ENCODE results near the gene ALPI.

DNA sequence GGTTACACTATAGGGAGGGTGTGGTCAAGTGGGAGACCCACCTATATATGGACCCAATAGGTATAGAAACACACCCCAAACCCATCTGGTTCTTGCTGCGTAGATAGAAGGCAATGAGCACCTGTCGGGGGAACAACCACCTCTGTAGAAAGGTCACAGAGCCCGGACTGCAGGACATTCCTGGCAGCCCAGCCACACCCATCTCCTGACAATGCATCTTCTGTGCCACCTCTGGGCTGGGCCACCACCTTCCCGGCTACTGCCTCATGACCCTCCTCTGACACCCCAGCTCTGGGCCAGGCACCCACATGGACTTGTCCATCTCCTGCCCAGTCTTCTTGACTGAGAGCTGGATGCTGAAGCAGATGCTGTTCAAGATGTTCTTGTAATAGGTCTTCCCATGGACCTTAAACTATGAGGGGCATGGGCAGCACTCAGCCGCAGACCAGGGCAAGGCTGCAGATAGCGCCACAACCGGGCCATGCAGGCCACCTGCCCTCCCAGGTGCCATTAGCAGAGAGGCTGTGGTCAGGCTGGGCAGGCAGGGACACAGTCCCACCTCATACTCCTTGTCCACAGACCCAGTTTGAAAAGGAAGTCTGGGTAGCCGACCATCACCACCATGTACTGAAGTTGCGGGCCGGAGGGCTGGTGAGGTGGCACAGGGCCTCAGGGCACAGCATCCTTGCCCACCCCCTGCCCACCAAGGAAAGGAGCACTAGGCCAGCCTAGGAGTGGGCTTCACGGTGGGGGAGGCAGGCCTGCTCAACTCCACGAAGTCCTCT, 40.0 kb upstream of the ALPI start:
- no peak for TF ChIP-seq ZNF645 (tag by site-specific recombination; IDR thresholded peaks at IDR 0.05)
- no peak for TF ChIP-seq ZBTB10 (tag by site-specific recombination; IDR thresholded peaks at IDR 0.05)
- no peak for TF ChIP-seq ZNF561 (tag by site-specific recombination; IDR thresholded peaks at IDR 0.05; ENCODE audit: borderline replicate concordance)
- no peak for TF ChIP-seq ZNF24 (tag by site-specific recombination; IDR thresholded peaks at IDR 0.05)
- no peak for TF ChIP-seq ZBTB7A (tag by site-specific recombination; IDR thresholded peaks at IDR 0.05; ENCODE audit: low read depth)
- no peak for TF ChIP-seq ZNF214 (tag by site-specific recombination; IDR thresholded peaks at IDR 0.05; ENCODE audit: borderline replicate concordance)
- no peak for TF ChIP-seq ZNF274 (IDR thresholded peaks at IDR 0.05; ENCODE audit: low read length)
- TF ChIP-seq ZNF274 (tag by site-specific recombination; IDR thresholded peaks at IDR 0.05; ENCODE audit: borderline replicate concordance) = no peak
- TF ChIP-seq, protein P1, sequence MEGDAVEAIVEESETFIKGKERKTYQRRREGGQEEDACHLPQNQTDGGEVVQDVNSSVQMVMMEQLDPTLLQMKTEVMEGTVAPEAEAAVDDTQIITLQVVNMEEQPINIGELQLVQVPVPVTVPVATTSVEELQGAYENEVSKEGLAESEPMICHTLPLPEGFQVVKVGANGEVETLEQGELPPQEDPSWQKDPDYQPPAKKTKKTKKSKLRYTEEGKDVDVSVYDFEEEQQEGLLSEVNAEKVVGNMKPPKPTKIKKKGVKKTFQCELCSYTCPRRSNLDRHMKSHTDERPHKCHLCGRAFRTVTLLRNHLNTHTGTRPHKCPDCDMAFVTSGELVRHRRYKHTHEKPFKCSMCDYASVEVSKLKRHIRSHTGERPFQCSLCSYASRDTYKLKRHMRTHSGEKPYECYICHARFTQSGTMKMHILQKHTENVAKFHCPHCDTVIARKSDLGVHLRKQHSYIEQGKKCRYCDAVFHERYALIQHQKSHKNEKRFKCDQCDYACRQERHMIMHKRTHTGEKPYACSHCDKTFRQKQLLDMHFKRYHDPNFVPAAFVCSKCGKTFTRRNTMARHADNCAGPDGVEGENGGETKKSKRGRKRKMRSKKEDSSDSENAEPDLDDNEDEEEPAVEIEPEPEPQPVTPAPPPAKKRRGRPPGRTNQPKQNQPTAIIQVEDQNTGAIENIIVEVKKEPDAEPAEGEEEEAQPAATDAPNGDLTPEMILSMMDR (tag by site-specific recombination; IDR thresholded peaks at IDR 0.05) = no peak
- no peak for TF ChIP-seq ZNF335 (tag by site-specific recombination; conservative IDR thresholded peaks at IDR 0.05)
- TF ChIP-seq ZBTB20 (tag by site-specific recombination; IDR thresholded peaks at IDR 0.05) = no peak
- TF ChIP-seq HOXA7 (CRISPR knock-in tag; IDR thresholded peaks at IDR 0.05; ENCODE audit: borderline replicate concordance) = no peak
- no peak for TF ChIP-seq ZNF558 (tag by site-specific recombination; IDR thresholded peaks at IDR 0.05)
